ENCODE data around the gene CBX8. TPM values are rescaled to one million over a fixed set of nuclear protein-coding genes. Genes with fewer than 3 reads are reported as not detected.
A peak's percentile ranks its signal among the peaks of the same experiment; 100 is the strongest.

Gene CBX8
- total and polyA plus RNA-seq, 2 of the 13 experiments (the other 11 are each of a cell fraction or from before 2014, with no cell fraction given): 0.34 to 12.6 TPM

GRCh38 chr17:79840269-79840988 lies 43.6 kb upstream of the CBX8 start (continued):
- TF ChIP-seq, protein P1, sequence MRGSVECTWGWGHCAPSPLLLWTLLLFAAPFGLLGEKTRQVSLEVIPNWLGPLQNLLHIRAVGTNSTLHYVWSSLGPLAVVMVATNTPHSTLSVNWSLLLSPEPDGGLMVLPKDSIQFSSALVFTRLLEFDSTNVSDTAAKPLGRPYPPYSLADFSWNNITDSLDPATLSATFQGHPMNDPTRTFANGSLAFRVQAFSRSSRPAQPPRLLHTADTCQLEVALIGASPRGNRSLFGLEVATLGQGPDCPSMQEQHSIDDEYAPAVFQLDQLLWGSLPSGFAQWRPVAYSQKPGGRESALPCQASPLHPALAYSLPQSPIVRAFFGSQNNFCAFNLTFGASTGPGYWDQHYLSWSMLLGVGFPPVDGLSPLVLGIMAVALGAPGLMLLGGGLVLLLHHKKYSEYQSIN (CRISPR knock-in tag; IDR thresholded peaks at IDR 0.05; ENCODE audit: borderline replicate concordance): no peak
- no peak for TF ChIP-seq ERF (CRISPR knock-in tag; IDR thresholded peaks at IDR 0.05)
- no peak for TF ChIP-seq ZUFSP (CRISPR knock-in tag; IDR thresholded peaks at IDR 0.05; ENCODE audit: borderline replicate concordance)
- TF ChIP-seq KDM6A (CRISPR knock-in tag; IDR thresholded peaks at IDR 0.05; ENCODE audit: low read depth): no peak
- no peak for TF ChIP-seq GTF2F1 (IDR thresholded peaks at IDR 0.05; ENCODE audit: low read length)
- no peak for TF ChIP-seq ZNF784 (CRISPR knock-in tag; IDR thresholded peaks at IDR 0.05; ENCODE audit: borderline replicate concordance)
- TF ChIP-seq ZC3H13 (CRISPR knock-in tag; IDR thresholded peaks at IDR 0.05): 0 out of 2 replicates have a peak, but pooled peaks have one; percentile 13
- TF ChIP-seq TCF7 (IDR thresholded peaks at IDR 0.05; ENCODE audit: low read depth): no peak
- TF ChIP-seq ATF5 (CRISPR knock-in tag; IDR thresholded peaks at IDR 0.05; ENCODE audit: low read depth): no peak
- TF ChIP-seq ZIK1 (CRISPR knock-in tag; IDR thresholded peaks at IDR 0.05; ENCODE audit: borderline replicate concordance, low read depth): 0 out of 2 replicates have a peak, but pooled peaks have one; percentile 24
- TF ChIP-seq FOSL1 (CRISPR knock-in tag; IDR thresholded peaks at IDR 0.05; ENCODE audit: borderline replicate concordance): no peak
- TF ChIP-seq DNMT1 (CRISPR knock-in tag; IDR thresholded peaks at IDR 0.05): 0 out of 2 replicates have a peak, but pooled peaks have one; percentile 0
- TF ChIP-seq ZXDC (CRISPR knock-in tag; IDR thresholded peaks at IDR 0.05): no peak
- peak; percentile 41; the same call in 1 of the 2 replicates for TF ChIP-seq GATAD2A (CRISPR knock-in tag; IDR thresholded peaks at IDR 0.05)
- no peak for TF ChIP-seq CEBPZ (IDR thresholded peaks at IDR 0.05; ENCODE audit: low read length)
- no peak for TF ChIP-seq ZSCAN22 (CRISPR knock-in tag; IDR thresholded peaks at IDR 0.05)
- peak; percentile 4; the same call in 1 of the 2 replicates for TF ChIP-seq MAFG (CRISPR knock-in tag; IDR thresholded peaks at IDR 0.05)
- TF ChIP-seq ZFAT (CRISPR knock-in tag; conservative IDR thresholded peaks at IDR 0.05): no peak
- TF ChIP-seq MEIS2 (CRISPR knock-in tag; IDR thresholded peaks at IDR 0.05): no peak

All from HepG2 (cell line).